Activated CD4-positive, alpha-beta T cell treated with anti-CD3 and anti-CD28 coated beads for 48 hours (primary cell): ENCODE results near the gene FREY1.
"Not testable (repeated sequence)": the region's sequence is repeated elsewhere in the genome, so short reads cannot be mapped to it uniquely, and the experiment has no call there.

ENCODE experiments used
- DNase-seq: peaks from one replicate; pipeline ENCODE4 v3.0.0-alpha.2; 2020

Gene FREY1

DNA sequence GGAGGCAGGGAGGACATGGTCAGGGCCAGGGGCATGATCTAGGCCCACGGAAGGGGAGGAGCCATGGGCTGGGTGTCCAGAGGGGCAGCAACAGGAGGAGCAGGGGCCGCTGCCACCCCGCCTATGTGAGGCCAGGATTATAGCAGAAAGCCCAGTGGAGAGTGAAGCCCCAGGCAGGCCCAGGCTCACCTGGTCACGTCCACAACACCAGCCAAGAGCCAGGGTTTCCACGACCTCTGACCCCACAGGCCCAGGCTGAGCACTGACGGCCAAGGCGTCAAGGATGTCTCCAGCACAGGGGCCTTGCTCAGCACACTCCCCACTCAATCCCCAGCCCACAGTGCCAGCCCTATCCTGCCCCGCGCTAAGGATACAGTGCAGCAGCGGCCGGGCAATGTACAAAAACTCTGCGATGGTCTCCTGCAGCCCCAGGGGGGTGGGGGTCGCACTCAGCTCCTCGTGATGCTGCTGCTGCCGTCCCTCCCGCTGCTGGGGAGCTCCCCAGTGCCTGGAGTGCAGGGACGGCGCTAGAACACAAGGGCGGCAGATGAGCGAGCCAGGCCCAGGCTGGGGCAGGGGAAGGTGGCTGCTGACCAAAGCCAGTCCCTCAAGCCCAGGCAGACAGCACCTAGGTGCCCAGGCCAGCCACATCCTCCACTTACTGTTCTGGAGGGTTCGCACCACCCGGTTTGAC, 7.0 kb upstream of the FREY1 start:
- DNase-seq, result no peak

DNA sequence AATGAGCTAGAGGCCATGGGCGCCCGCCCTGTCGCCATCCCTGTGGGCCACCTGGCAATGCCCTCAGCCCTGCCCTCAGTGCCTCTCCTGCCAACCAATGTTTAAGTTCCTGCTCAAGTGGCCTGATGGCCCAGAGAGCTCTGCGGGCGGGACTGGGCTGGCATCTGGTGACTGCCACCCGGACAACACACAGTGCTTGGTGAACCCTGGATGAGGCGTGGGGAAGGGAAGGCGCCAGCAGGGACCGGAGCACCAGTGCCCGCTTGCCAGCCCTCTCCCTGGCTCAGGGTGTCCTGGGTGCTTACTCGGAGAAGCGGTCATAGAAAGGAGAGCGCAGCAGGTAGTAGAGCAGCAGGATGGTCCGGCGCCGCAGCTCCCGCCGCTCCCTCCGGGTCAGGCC, 6.4 kb upstream of the FREY1 start:
- DNase-seq, result no peak

DNA sequence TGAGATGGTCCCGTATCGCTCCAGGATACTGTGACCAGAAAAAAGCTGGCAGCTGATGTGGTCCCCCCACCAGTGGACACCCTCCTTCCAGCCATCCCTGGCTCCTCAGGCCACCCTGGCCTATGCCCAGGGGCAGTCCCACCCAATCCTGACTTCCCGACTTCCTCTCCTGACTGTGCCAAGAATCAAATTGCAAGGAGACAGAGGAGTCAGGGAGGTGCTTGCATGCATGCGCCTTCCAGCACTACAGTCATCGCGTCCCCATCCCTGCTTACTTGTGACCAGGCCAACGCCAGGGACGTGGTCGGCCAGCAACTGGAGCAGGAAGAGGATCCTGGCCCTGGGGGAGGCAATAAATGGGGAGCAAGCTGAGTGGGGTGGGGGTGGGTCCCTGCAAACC, 3.6 kb upstream of the FREY1 start:
- no peak for DNase-seq

DNA sequence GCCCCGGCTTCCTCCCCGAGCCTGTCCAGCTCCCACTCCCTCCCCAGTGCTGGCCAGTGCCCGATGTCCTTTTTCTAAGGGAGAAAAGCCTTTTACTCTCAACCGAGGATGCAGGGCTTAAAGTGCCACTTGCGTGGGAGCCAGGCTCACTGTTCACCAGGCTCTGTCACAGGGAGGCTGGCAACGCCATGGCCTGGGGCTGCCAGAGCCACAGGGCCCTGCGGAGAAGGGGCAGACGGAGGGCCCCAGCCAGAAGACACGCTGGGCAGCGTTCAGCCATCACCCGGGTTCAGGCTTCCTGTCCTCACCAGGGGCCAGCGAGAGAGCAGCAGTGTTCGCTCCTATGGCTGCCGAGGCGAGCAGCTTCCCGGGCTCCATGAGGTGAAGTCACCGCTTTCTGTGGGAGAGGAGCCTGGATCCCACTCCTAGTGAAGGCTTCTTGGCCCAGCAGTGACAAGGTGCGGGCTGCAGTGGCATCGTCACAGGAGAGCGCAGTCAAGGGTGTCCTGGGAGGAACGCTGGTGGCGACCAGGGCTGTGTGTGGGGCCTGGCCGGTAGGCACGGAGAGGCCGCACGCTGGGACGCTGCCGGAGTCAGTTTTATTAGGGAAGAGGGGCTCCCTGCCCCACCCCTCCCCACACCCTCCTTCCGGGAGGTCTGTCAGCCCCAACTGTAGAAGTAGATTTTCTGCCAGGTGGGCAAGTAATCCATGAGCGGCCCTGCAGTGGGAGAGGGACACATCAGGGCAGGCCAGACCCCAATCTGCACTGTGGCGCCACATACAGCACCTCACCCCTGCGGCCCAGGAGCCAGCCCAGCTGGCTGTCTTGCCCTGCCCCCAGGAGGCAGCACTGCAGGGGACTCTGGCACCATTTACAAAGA, 2.8 kb upstream of the FREY1 start:
- DNase-seq, result no peak

DNA sequence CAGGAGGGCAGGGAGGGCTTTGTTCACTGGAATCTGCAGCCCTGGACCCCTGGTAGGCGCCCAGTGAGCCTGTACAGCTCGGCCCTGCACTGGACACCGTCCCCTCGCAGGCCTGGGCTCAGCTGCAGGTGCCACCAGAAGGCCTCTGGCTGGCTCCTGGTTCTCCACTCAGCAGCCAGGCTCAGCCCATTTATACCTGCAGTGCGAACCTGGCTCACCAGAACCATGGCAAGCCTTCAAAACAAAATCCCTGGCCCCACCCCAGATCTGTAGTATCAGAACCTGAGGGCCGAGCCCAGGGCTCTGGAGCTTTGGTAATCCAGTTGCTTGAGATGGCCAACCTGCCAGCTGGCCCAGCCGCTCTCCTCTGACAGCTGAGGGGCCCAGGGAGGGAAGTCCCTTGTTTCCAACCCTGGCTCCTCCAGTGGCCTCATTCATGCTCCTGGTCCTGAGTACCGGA, 870 bp upstream of the FREY1 start:
- DNase-seq, result no peak

DNA sequence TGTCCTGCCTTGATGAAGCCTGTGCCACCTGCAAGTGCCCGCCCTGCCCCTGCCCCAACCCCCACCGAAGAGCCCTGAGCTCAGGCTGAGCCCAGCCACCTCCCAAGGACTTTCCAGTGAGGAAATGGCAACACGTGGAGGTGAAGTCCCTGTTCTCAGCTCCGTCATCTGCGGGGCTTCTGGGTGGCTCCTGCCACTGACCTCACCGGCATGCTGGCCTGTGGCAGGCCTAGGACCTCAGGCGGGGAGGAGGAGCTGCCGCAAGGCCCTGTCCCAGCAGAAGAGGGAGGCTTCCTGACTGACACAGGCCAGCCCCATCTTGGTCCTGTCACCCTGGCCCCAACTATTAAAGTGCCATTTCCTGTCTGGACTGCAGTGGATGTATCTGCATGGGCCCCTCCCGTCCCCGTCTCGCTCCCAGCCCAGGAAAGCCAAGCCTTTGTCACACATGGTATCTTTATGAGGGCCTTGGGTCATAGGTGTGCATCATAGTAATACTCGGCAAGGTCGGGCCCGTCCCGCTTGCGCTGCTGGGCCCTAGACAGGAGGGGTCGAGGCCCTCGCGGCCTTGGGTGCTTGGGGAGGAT, 882 bp downstream of the FREY1 start:
- no peak for DNase-seq

DNA sequence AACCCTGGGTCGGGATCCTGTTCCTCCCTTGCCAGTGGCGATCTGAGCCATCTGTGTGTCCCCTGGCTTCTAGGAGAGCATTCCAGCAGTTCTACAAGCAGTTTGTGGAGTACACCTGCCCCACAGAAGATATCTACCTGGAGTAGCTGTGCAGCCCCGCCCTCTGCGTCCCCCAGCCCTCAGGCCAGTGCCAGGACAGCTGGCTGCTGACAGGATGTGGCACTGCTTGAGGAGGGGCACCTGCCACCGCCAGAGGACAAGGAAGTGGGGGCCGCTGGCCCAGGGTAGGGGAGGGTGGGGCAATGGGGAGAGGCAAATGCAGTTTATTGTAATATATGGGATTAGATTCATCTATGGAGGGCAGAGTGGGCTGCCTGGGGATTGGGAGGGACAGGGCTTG, 1.5 kb downstream of the FREY1 start:
- DNase-seq, result not testable (repeated sequence)

DNA sequence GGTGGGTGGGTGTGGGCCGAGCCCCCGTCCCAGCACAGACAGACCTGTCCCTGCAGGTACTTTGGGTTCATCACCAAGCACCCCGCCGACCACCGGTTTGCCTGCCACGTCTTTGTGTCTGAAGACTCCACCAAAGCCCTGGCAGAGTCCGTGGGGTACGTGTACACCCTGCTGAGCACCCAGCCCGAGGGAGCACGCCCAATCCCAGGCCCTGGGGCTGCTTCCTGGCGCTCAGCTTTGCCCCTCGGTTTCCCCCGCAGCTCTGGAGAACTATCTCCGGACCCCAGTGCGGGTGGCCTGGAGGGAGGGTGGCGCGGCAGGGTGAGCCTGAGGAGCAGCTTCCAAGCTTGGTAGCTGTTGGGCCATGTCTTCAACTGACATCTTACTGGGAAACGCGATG, 2.0 kb downstream of the FREY1 start:
- DNase-seq, result no peak

DNA sequence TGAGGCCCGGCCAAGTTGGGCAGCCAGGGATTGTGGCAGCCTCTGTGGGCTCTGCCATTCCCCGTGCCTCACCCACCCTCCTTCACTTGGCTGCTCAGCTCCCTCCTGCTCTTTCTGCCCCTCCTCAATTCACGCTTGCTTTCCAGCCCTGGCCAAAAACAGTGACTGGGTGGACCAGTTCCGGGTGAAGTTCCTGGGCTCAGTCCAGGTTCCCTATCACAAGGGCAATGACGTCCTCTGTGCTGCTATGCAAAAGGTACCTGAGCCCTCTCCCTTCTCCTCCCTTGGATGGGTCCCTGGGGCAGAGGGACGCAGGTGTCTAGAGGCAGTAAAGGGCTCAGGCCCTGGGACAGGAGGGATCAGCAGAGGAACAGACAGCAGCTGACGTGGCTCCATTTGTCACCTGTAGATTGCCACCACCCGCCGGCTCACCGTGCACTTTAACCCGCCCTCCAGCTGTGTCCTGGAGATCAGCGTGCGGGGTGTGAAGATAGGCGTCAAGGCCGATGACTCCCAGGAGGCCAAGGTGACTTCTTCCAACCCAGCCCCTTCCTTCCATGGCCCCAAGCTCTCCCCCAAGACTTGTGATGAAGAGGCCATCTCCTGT, 2.7 kb downstream of the FREY1 start:
- no peak for DNase-seq

DNA sequence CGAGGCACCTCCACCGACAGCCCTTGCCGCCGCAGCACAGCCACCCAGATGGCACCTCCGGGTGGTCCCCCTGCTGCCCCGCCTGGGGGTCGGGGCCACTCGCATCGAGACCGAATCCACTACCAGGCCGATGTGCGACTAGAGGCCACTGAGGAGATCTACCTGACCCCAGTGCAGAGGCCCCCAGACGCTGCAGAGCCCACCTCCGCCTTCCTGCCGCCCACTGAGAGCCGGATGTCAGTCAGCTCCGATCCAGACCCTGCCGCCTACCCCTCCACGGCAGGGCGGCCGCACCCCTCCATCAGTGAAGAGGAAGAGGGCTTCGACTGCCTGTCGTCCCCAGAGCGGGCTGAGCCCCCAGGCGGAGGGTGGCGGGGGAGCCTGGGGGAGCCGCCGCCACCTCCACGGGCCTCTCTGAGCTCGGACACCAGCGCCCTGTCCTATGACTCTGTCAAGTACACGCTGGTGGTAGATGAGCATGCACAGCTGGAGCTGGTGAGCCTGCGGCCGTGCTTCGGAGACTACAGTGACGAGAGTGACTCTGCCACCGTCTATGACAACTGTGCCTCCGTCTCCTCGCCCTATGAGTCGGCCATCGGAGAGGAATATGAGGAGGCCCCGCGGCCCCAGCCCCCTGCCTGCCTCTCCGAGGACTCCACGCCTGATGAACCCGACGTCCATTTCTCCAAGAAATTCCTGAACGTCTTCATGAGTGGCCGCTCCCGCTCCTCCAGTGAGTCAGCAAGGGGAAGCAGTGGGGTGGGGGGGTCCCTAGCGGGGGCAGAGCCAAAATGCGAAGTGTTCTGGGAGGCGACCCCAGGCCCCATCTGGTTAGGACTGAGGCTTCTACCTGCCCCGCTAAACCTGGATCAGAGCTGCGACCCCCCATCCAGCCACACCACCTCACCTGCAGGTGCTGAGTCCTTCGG, 4.4 kb downstream of the FREY1 start:
- no peak for DNase-seq

DNA sequence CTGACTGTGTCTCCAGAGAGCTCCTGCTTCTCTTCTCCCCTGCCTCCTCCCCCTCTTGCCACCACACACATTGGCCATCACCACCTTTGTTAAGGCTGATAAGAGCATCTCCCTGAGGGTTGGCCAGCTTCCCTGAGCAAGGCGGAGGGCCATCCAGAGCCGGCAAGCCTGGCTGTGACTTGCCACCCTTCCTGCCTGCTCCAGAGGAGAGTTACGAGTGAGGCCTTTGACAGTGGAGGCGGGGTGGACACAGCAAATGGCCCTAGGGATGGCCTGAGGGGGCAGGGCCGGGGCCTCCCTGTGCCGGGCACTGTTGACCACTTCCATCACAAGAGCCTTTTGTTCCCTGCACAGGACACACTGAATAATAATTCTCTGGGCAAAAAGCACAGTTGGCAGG, 5.4 kb downstream of the FREY1 start:
- no peak for DNase-seq

DNA sequence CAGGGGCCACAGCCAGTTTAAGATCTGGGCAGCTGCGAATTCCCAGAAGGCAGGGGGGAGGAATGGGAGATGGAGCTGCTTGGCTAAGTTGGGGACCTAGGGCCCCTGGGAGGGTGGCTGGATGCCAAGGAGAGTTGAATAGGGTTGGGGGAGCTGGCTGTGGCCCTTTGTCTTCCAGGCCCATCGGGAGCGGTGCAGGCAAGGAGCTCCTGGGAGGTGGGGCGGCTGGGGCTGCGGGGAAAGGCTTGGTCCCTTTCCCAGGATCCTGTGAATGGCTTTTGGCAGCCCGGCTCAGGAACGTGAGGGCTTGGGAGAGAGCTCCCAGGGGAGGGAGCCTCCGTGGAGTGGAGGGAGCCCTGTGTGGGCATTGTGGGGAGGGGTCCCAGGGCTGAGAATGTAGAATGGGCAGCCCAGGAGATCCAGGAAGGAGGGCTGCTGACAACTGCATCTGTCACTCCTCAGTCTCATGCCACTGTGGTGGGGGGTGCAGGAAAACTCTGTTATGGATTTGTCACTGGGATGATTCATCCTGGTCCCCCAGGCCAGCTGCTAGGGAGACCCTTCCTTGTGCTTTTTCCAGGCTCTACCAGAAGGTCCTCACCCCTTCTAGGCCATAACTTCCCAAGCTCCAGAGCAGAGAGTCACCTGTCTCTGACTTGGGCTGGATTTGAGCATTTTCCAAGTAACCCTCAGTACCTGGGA, 6.0 kb downstream of the FREY1 start:
- DNase-seq, result no peak

DNA sequence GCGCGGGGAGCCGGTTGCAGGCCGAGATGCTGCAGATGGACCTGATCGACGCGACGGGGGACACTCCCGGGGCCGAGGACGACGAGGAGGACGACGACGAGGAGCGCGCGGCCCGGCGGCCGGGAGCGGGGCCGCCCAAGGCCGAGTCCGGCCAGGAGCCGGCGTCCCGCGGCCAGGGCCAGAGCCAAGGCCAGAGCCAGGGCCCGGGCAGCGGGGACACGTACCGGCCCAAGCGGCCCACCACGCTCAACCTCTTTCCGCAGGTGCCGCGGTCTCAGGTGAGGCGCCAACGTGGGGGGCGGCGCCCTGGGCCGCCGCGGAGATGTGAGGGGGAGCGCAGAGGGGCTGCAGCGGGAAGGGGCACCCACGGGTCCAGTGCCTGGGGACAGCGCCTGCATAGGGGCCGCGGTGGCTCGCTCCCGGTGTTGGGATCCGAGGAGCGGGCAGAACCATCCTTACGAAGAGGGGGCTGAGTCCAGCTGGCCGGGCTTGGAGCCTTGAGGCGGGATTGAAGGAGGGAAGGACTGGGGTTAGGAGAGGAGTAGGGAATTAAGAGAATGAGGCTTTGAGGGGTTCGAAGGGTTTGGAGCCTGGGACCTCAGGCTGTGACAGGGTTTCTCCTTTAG, 6.8 kb downstream of the FREY1 start:
- DNase-seq, result not testable (repeated sequence)

DNA sequence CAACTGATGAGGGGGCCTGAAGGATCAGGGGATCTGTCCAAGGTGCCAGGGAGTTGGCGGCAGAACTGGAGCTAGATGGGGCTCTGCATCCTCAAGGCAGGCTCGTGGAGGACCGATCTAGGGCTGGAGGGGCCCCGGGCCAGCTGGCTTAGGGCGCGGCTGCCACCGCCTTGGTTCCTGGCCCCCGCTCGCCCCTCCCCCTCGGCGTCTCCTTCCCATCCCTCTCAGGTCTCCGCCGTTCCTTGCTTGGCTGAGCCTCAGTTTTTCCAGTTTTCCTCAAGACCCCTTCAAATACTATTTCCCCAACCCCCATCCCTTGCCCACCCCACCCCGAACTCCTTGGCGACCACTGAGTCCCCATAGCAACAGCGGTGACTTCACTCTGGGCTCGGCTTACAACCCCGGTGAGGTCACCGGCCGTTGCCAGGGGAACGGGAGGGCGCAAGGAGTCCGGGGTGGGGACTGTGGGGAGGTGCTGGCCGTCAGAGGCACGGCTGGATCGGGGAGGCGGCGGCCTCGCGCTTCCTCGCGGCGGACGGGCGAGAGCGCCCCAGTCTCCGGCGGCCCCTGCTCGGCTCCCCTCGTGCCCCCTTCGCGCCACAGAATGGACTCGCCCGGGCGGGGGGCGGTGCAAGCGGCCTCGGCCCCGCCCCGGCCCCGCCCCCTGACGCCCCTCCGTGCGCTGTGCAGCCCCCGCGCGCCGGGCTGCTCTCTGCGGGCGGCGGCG, 7.5 kb downstream of the FREY1 start:
- DNase-seq, result peak; percentile 71

DNA sequence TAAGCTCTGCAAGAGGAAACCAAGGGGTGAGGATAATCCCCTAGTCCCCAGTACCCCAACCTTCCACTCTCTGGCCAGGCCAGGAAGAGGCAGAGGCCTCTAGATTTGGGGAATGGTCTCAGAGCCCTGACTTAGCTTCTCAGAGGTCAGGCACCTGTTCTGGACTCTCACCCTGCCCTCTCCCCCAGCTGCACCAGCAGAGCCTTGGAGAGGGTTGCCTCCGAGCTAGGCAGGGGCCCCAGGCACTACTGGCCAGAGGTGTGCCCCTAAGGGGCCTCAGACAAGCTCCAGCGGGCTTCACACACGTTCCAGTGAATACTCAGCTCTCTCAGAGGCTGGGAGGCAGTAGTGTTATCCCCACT, 8.0 kb downstream of the FREY1 start:
- no peak for DNase-seq

DNA sequence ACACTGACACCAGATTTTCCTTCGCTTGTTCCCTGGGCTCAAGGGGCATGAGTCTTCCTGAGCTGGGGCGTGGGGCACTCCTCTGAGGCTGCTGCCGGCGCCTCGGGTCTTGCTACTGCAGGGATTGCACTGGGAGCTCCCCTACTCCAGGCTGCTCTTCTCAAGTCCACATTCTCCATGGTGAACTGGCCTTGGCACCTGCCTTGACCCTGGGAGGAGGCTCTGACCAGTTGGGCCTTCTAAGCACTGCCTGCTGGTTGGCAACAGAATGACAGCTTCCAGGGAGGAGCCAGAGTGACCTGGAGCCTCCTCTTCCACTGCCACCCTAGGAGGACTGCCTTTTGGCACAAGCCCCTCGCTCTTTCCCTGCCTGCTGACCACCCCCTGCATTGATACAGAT, 9.5 kb downstream of the FREY1 start:
- no peak for DNase-seq

DNA sequence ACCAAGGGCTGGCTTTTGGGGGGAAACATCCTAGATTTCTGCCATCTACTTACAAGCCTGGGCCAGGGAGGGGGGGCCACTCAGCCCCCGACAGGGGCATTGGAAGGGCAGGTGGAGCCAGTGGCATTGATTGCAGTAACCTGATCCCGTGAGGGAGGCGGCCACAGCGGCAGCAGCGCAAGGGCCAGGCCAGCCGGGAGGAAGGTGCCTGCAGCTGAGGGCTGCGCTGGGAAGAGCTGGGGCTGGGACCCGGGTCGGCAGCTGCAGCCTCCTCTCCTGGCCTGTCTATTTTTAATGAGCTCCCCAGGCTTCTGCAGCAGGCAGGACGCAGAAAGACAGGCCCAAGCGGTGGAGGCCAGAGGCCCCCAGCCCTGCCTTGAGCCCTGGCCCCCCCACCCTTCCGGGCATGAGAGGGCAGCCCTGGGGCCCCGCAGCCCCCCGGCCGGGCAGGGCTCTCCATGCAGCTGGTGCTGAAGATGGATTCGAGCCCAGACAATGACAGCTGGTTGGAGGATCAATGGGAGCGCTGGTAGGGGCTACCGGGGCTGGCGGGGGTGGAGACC, 10.6 kb downstream of the FREY1 start:
- DNase-seq, result no peak

DNA sequence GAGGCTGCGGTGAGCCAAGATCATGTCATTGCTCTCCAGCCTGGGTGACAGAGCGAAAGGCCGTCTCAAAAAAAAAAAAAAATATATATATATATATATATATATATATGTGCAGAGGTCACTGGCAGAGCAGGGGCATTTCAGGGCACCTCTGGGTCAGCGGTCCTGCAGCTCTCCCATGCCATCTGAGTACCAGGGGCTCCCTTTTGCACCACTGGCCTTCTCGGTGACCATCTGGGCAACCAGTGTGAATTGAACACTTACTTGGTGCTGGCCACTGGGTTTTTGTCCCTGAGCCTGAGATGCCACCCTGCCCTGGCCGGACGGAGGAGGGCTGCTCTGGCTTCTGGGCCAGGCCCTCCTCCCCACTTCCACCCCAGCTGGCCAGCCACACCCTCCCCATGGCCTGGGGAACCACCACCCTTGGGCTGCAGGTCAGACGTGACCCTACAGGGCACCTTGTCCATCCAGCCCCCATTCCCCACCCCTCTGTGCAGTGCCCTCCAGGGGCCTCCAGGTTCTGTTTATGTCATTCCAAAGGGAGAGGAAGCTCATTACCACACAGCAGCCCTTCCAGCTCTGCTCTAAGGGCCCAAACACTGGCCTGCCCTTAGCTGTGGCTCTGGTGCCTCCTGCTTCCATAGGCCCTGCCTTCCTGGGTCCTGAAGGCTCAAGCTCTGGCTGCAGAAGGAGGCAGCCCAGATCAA, 11.4 kb downstream of the FREY1 start:
- no peak for DNase-seq

DNA sequence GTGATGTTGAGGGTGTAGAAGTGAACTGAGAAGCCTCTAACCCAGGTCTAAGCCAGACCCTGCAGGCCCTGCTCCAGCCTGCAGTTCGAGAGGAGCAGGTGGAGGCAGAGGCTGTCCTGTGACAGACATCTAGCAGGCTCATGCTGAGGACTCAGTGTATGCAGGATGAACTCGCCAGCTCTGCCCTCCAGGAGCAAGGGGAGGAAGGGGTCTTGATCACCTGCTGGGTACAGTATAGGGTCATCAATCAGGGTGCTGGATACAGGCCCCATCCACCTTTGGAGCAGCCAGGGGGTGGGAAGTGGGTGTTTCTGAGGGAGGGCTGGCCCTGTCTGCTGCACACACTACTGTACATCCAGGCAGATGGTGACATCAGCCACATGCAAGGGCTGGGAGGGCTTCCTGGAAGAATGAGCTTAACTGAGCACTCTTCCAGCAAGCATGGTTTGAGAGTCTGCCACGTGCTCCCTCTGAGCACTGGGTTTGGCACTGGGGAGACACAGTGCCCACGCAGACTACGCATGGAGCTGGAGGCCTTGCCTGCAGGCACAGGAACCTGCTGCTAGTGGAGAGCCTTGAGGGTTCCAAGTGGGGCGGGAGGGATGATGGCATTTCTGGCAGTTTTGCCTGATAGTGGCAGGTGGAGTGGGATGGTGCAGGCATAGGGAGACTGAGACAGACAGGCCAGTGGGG, 12.4 kb downstream of the FREY1 start:
- DNase-seq, result no peak
